SIG-M5 treated with dmso at 0.1 percent for 504 hours (cell line): ENCODE measurements around the gene TDP1.
"Not testable (repeated sequence)": the region's sequence is repeated elsewhere in the genome, so short reads cannot be mapped to it uniquely, and the experiment has no call there.

Experiments used
- DNase-seq: peaks from one replicate; lab custom pipeline; 2025; ENCODE audit not compliant: unreplicated experiment; lab: John Stamatoyannopoulos, UW

Gene TDP1

DNA sequence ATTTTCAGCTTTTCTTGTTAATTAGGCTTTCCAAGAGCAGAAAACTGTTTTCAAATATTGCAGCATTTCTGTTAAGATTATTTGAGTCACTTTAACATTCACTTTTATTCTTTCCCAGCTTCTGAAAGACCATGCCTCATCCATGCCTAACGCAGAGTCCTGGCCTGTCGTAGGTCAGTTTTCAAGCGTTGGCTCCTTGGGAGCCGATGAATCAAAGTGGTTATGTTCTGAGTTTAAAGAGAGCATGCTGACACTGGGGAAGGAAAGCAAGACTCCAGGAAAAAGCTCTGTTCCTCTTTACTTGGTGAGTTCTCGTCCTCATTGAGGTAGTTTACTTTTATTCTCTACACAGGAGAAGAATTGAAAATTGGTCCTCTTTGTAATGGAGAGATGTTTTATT, 33.1 kb downstream of the TDP1 start:
- no peak for DNase-seq

DNA sequence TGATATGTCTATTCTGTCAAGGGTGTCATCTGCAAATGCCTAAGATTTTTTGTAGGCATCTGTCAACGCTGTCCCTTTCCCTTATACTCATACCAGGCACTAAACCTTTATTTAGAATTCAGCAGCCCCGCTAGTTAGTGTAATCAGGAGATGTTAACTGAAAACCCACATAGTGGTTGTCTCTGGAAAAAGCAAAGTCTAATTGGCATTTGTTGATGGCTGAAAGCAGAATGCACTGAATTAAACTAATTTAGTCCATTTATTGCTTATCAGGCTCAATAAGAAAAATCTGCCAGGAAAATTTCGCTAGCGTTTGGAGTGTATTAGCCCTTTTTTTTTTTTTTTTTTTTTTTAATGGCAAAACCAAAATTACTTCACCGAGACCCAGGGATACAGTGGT, 34.5 kb downstream of the TDP1 start:
- no peak for DNase-seq

DNA sequence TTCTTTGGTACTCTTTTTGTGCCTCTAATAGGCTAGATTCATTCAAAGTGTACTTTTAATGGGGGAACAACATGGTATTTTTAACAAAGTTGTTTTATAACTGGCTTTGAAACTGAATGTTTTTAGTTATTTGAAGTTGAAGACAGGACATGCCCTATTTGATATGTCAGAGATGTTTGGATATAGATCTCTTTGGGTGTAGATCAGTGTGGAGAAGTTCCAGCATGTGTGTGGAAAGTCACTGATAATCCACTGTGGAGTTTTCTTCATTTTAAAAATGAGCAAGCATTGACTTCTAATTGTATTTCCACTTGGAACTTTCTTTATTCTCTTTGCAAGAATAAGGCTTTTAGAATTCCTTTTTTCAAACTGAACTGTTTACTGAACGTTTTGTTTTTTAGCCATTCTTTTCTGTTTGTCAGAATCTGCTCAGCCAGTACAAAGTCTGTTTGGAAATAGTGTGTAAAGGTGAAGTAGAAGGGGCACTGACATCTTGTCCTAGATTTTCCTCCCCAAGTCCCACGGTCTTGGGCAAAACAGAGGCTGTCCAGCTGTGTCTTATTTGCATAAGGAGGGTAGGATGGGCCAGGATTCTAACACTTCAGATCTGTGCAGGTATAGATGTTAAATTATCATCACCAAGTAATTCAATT, 35.0 kb downstream of the TDP1 start:
- no peak for DNase-seq

DNA sequence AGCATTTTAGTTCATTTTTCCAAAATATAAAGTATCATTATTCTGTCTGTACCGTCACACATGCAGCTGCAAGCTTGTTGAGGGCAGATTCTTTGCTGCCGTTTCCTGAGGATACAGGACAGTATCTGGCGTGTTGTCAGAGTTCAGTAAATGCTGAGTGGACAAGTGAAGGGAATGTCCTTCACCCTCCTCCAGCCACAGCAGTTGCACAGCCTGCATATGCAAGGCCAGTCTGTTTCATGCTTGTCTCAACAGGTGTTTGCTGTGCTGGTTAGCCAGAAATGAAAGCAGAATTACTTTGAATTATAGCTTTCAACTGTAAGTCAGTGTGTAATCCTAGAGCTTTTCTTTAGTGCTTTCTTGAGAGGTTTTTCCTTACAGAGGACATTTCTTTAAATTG, 36.5 kb downstream of the TDP1 start:
- DNase-seq: no peak

DNA sequence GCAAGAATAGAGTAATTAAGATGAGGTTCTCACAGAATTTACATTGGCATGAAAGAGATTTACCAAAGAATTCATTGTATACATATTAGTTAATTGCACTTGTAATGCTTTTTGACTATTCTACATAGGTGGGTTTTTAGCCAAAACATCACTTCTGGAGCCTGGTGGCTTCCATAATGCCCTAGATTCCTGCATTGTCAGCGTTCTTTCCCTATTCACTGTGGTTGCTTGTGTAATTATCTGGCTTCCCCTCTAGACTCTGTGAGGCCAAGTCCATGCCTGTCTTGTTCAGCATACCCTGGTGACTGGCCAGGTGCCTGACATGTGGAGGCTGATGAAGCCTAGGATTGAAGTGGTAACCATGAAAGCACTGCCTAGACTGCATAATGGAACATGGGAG, 41.2 kb downstream of the TDP1 start:
- DNase-seq: no peak

DNA sequence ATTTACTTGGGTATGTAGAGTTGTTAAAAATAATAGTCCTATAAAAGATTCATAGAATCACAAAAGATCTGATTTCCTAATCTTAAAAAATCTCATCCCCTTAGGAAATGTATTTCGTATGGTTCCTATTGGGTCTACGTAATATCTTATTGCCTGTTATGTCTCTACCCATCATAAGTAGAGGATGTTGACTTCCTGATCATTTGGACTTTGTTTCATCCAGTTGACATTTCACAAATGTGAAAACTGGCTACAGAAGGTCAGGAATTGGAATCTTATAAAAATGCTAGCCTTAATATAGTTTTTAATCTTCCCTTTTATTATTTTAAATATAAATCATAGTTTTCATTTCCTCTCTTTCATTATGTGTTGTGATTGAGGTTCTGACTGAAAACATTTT, 45.2 kb downstream of the TDP1 start:
- DNase-seq: no peak

DNA sequence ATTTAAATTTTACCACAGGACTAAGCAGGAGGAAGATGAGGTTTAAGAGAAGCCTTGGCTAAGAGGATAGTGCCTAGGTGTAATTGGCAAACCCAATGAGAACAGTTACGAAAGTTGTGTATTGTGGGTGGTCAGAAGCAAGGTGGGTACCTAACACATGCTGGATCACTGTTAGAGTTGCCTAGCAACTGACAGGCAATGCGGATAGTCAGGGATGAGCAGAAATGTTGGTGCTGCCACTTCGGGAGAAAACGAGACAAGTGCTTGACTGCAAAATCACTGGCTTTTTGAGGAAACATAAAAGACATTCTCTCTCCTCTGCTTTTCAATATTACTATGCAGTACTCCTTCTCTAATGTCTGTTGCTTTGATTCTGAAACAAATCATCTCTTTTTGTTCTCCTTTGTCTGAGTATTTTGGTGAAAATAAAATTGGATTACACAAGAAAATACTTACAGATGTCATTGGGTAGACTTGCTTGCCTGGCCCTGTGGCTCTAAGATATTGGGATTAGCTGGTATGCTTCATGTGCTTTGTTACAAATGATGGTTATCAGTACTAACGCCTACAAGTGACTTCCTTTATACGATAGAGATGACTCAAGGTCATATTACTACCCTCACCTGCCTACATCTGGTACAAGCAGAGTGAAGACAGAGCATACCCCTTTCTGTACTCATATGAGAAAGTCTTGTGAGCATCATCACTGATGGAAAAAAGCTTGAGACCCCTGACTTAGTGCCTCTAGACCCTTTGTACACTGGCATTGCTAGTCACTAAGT, 48.0 kb downstream of the TDP1 start:
- DNase-seq: no peak

DNA sequence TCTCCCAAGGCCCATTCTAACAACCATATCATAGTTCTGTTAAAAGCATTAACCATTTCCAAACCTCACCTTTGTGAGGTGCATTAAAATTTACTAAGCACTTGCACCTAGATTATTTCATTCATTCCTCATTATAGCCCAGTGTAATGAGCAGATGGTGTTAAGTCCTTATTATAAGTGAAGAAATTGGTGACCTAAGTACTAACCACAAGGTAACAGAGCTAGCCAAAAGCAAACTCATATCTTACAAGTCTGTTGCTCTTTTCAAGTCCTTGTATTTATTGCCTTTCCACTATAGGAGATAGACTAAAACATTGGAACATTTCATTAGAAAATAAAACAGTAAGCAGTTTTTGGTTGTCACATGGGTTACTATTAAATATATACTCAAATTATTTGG, 49.7 kb downstream of the TDP1 start:
- no peak for DNase-seq

DNA sequence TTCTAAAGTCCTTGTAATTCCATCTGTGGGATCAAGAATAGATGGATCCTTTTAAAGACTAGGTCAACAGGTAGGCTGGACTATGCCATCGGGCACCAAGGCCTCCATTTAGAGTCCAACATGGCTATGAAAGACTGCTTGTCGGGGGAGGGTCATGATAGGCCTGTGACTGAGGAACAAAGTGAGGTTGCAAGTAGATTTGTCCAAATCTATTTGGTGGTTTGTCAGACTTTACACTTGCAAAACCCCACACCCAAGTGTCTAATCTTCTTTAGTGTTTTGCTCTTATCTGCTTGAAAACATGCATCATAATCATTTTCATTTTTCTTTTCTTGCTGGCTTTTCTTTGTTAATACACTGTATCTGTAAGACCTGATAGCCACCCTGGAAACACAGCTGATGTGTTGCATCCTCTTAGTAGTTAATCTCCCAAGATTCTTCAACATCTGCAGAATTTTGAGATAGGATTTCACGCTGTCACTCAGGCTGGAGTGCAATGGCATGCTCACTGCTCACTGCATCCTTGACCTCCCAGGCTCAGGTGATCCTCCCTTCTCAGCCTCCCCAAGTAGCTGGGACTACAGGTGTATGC, 50.3 kb downstream of the TDP1 start:
- no peak for DNase-seq

DNA sequence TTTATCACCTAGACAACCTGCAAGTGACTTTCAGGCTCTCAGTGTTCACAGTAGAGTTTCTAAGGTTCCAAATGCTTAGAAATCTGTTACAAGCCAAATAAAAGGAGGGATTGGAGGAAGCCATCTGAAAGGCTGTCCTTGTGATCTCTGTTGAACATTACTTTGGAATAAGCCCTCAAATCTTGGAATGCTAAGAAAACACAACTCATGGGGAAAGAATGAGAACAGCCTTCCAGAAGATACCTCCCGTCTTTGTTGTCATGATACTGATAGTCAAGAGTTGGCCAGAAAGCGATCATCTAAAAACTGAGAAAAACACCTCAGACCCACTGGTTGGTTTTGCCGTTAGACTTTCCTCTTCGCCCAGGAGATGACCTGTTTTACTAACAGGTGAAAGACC, 61.6 kb downstream of the TDP1 start:
- DNase-seq: no peak

DNA sequence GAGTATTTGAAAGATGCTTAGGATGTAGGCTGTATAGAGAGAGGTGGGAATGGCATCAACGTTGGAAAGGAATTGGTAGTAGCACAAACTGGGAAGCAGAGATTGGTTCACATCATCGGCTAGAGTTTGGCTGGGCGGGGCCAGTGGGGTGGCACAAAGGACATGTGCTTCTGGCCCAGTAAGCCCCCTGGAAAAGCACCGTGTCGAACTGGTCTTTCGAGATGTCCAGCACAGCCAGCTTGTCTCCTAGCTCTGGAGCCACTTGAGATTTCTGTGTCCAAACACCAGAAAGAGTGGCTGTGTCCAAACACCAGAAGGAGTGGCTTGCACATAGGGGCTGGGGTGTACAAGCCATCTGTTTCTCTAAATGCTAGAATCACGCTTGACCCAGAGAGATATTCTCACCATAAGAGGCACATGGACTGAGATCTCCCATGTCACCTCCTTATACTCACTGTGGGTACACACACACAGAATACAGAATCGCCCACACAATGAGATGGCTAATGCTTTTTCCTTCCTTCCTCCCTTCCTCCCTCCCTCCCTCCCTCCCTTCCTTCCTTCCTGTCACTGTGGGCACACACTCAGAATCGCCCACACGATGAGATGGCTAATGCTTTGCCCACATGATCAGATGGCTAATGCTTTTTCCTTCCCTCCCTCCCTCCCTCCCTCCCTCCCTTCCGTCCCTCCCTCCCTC, 64.2 kb downstream of the TDP1 start:
- DNase-seq: no peak

DNA sequence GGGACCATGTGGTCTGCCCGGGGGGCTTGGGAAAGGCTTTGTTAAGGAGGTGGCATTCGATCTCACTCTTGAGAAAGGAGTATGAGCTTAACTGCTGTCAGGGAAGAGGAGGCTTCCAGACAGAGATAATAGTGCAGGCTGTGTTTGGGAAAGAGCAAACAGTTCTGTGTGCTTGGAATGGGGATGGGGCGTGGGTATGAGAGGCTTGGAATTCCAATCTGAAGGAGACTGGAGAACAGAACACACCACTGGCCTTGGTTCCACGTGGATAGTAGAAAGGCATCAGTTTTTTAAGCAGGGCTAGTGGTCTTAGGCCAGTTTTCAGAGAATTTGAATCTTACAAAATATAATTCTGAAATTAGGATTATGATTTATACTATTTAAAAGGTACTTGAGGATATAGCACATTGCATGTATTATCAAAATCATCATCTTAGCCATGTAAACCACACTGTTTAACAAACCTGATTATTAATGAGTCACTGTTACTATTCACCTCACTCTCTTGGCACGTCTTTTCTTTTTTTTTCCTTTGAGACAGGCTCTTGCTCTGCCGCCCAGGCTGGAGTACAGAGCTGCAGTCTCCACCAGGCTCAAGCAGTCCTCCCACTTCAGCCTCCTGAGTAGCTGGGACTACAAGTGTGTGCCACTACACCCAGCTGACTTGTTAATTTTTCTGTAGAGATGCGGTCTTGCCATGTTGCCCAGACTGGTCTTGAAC, 67.6 kb downstream of the TDP1 start:
- no peak for DNase-seq

DNA sequence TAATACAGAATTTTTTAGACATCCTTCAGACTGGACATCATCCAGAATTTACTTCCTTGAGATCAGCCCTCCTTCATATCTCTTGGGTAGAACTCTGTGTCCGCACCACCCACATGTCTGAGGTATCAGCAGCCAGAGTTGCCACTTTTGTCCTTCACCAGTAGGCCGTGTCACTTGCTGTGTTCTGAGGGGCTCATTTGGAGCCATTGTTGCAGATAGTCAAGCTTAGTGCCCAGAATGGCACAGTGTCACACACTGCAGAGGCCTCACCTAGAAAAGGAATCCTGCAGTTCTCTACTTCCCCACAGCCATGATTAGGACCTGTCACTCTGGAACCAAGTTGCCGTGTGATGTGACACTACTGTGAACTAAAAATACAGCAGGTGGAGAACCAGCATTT, 69.2 kb downstream of the TDP1 start:
- no peak for DNase-seq

DNA sequence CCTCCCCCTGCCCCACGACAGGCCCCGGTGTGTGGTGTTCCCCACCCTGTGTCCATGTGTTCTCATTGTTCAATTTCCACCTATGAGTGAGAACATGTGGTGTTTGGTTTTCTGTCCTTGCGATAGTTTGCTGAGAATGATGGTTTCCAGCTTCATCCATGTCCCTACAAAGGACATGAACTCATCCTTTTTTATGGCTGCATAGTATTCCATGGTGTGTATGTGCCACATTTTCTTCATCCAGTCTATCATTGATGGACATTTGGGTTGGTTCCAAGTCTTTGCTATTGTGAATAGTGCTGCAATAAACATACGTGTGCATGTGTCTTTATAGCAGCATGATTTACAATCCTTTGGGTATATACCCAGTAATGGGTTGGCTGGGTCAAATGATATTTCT, 70.9 kb downstream of the TDP1 start:
- not testable (repeated sequence) for DNase-seq

DNA sequence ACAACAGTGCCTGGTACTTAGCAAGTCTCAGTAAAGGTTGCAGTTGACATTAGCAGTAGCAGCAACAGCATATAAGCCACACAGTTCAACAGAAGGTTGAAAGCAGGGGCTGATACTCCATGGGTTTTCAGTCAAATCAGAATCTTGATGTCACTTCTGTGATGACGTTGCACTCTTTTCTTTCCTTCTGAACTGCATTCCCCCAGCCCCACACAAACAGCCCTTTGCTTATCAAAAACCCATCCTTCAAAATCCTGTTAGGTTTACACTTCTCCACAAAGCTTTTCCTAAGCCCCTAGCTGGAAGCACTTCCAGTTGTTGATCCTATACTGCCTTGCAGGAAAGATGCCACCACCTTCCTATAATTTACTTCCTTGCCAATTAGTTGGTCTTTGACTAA, 72.1 kb downstream of the TDP1 start:
- DNase-seq: no peak

DNA sequence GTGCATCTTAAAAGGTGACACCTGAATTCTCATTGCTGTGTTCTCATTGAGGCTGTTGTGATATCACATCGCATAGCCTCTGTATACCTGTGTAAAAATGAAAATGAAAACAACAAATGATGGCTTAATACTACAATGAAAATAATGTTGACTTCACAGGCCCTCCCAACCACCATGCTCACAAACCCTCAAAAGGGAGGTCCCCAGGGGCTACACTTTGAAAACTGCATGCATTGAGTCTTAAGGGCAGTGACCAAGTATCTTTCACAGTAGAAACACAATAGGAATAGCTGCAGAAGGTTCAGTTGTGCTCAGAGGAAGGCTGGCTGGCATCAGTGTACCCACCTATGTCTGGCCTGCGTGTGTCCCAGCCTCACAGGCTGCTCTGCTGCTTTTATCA, 78.4 kb downstream of the TDP1 start:
- no peak for DNase-seq

DNA sequence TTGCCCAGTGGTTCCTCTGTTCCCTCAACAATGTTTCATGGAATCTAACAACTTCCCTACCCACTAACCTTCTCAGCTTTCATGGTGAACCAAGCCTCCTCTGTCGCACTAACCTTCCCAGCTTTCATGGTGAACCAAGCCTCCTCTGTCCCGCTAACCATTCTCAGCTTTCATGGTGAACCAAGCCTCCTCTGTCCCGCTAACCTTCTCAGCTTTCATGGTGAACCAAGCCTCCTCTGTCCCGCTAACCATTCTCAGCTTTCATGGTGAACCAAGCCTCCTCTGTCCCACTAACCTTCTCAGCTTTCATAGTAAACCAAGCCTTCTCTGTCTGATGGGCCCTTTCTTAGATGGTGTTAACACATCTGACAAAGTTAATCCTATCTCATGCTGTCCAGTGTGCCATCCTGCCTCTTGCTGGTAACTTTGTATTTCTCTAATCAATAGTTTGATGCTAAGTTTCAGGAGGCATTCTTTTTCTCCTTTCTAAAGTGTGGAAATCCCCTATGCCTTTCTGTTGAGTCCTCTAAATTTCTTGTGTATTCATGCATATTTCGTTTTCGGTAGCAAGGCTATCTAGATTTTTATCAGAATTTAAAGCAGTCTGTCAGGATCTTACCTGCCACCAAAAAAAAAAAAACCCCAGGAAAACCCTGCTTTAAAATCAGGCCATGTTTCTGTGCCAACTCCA, 79.3 kb downstream of the TDP1 start:
- no peak for DNase-seq

DNA sequence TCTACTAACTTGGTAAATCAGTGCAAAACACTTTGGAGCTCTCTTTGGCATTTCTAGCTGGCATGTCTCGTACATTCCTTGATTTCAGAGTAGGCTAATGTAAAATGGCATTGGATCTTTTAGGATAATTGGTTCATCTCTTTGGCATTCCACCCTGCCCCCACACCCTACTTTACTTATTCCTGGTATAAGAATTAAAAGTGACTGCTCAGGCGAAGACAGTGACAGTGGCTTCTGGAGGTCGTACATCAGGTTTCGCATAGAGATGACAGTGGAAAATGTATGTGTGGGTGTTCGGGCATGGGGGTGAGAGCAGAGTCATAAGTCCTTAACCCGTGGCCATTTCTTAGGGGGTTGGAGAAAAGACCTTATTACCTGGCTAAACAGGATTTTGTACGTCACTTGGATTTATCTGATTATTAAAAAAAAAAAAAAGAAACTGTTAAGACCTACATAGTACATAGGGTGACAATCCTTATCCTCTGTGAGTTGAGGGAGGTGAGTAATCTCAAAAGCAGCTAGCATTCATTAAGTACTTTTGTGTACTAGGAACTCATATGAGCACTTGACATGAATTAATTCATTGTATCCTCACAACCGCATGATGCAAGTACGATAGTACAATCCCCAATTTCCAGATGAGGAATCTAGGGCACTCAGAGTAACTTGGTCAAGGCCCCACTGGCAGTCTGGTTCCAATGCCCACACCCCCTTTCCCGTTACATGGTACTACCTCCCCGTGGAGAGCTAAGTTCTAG, 83.7 kb downstream of the TDP1 start:
- no peak for DNase-seq

DNA sequence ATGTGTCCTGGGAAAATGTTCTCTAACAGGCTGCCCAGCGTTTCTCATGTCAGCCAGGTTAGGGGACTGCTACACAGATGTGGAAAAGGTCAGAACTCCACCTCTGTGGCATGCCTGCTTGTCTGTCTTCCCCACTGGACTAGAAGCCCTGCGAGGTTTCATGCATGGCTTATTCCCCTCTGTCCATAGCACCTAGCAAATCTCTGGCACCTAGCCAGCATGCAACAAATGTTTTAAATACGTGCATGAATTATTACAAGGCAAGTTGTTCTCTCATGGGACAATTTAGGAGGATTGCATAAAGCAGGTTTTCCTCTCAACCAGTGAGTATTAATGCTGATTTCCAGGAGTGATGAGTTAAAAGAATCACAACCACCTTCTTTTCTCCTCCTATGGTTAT, 84.7 kb downstream of the TDP1 start:
- no peak for DNase-seq
